Sciatic nerve (tissue), 2 donors: Measurements from ENCODE around the gene LARGE1. TPM values are rescaled to one million over a fixed set of nuclear protein-coding genes. Genes with fewer than 3 reads are reported as not detected.

Experiments
- ATAC-seq: fragments of 200-7000 bp; cut with Tn5 transposase; one replicate; pipeline ENCODE4 v1.9.1; 2020; ENCODE audit warnings: mild to moderate bottlenecking, moderate library complexity
- DNase-seq: peaks from one replicate; pipeline ENCODE4 v3.0.0-alpha.2; 2020; ENCODE audit warnings: low spot score
- intact Hi-C: fragments of 100-400 bp; cut with DNase I; formaldehyde crosslinking; loops from one replicate; pipeline ENCODE4 v1.14.2; 2022
- total RNA-seq: library from RNA; stranded (reverse); fragmentation: NEBNext Ultra II Directional; extraction: Animal tissue kit (Norgen Biotek cat#: 25700); gene quantifications from one replicate; pipeline ENCODE4 v1.2.1, GENCODE V29; 2021
- donor health status: DM: no; HTN: no; CAD: no.
- donor health status: DM: no; HTN: no; CAD: no.

LARGE1 gene
- total RNA-seq, 1 donor from 2014 or later, result 39.4 TPM

DNA sequence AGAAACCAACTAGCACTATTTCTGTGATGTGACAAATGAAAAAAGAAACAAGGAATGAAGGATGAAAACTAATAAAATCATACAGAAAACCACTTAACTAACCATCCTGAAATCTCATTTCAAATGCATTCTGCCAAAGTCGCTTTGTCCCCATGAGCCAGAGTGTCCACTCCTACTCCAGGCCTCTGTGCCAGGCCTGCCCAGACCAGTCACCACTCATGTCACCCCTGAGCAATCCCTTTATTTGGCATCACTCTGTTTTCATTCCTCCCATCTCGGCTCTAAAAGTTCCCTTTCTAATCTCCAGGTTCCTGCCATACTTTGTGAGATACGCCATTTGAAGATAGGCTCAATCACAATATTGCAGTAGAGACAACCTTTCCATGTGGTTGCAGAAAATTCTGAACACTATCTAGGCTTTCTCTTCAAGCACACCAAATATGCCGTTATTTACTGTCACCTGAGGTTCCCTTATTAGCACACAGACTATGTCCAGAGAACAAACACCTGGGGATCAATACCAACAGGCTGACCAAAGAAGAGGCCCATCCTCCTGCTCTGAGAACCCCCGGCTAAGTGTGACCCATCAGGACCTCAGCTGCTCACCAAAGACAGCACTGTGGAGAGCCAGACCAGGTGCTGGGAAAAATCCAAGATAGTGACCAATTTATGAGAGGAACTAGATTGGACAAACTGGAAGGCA, 202.4 kb downstream of the LARGE1 start:
- intact Hi-C loops, result no loop called here
- DNase-seq, result no peak
- ATAC-seq, result no peak

DNA sequence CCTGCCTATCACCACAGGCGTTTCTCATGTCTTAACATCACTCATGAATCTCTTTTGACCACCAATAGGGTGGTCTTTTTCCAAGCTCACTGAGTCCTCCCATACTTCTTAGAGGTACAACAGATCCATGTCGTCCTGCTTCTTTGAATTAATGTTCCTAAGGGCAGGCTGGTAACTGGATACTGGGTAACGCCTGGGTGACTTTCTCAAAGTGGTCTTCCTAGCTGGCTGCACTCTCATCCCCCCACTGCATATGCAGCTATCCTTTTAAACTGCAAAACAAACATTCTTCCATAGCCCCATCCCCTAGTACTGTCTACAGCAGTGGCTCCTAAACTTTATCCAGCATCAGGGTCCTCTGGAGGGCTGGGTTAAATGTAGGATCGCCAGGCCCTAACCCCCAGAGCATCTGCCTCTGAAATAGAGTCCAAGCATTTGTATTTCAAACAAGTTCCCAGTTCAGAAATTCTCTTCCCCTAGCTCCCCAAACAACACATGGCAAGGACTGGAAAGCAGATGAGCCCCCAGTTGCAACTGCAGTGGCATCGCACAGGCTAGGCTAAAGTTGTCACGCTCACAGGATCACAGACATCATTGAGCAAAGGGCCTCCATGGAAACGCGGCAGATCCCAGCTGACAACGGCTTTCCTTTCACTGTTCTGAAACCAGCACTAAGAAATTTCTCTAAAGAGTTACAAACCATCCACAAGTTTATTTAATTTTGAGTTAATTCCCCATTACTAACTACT, 204.9 kb downstream of the LARGE1 start:
- intact Hi-C loops, result no loop called here
- DNase-seq (no peak), ATAC-seq (no peak)

DNA sequence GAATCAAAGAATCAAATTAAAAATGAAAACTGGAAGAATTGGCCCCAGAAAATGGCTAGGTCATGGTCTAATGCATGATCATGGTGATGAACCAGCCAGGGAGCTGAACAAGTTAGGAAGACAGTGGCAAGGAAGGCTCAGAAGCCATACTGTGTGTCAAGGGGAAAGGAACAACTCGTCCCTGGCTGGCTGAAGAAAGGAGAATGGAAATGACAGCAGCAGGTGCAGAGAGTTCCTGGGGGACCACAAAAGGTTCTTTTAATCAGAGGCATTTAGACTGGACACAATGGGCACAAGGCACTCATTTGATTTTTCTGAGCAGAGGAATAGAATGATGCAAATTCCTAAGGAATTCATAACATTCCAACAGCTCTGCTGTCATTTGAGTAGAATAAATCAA, 209.9 kb downstream of the LARGE1 start:
- intact Hi-C loops, result no loop called here
- DNase-seq (no peak), ATAC-seq (no peak)

DNA sequence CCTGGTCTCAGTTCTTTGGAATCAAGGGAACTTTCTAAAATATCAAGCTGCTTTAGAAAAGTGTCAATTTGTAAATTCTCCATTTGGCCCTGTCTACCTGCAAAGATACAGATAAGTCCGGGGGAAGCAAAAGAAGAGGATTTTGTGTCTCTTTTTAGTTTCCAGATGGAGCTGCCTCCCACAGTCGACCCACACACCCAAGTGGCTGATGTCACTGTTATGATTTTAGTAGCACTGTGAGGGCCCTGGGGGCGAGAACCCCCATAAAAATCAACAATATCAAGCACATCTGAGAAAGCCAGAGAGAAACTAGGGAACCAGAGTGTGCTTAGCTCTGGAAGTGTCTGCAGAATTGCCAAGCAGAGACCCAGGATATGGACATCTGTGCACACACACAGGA, 212.7 kb downstream of the LARGE1 start:
- intact Hi-C loops, result no loop called here
- DNase-seq, result no peak
- peak; percentile 36 for ATAC-seq

DNA sequence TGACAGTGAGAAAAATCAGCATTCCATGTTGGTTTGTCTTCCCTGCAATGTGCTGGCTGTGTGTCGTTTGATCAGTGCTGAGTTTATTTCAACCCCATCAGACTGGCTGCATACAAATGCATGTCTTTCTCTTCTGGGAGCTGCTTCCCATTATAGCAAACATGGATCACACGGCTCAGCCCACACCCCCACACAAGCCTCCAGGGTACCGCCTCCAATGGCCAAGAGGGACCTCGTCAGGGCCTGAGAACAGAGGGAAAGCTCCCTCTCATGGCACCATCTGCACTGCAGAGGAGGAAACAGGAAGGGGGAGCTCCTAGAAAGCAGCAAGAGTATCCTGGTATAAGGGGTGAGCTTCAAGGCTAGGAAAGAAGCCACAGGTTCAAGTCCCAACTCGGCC, 214.2 kb downstream of the LARGE1 start:
- DNase-seq (no peak), ATAC-seq (no peak)
- intact Hi-C loops, result no loop called here

DNA sequence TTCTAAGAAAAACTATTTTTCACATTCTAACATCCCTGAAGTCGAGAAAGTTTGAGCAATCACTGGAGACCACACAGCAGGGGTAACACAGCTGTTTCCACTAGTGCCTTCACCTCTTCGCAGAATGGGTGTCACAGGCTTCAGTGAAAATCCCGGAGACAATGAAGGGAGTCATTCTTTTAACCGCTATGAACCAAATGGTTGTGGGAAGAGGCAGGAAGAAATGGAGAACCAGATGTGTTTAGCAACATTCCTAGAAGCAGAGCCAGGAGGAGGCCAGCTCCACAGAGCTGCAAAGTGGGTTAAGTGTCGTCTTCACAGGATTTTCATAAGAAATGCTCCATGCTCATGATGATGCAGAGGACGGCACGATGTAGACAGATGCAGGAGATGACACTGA, 221.1 kb downstream of the LARGE1 start:
- ATAC-seq, result peak; percentile 97
- no peak for DNase-seq
- intact Hi-C loops, result no loop called here

DNA sequence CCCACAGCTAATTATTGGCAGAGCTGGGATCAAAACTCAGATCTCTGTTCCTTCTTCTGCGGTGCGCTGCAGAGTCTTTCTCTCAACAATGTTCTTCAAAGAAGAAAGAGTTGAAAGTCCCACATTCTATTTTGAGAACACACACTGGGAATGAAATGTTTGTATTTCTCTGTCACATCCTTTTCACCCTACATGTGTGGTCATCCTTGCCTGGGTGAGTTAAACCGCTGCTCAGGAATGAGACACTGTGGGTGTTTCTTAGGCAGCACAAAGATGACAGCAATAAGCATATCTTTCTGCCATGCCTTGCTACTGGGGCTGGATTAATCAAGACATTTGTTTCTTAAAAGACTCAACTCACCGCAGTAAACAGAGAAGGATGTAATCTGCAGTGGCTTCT, 222.6 kb downstream of the LARGE1 start:
- DNase-seq, result no peak
- ATAC-seq, result peak; percentile 41
- intact Hi-C loops, result no loop called here

DNA sequence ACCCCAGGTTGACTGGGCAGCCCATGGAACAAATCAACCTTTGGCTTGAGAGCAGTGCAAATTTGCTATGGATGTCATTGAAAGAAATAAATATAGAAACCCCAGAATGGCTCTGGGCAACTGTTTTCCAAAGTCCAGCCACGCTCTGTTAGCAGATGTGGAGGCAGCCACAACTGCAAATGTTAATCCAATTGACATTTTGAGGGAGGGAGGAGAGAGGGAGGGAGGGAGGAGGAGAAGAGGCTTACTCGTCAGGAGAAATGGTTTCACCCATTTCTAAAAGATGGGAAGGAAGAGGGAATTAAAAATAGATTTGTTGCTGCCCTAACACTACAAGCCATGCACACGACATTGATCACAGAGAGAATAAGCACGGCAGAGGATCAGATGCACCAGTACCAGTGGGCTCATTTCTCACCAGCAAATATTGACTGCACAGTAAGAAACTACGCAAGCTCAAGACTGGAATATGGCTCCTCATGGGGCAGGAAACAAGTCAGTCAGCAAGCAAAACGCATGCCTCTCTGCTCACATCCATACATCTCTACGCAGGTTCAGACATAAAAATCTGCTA, 229.1 kb downstream of the LARGE1 start:
- ATAC-seq (no peak), DNase-seq (no peak)
- intact Hi-C loops, result no loop called here

DNA sequence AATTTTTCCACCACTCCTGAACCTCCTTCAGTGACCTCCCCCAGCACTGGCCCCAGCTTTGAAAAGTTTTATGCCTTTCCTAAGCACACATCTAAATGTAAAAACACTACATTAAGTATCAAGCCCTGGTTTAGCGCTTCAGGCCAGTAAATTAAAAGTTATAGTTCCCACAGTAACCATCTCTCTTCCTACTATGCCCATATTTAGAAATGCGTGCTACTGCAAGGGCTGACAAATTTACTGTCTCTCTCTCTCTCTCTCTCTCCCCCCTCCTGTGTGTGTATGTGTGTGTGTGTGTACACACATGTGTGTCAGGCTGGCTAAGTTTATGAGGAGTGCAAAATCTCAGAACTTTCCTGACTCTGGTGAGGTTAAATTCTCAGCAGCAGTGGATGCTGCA, 231.4 kb downstream of the LARGE1 start:
- DNase-seq, result no peak
- no peak for ATAC-seq
- intact Hi-C loops, result no loop called here

DNA sequence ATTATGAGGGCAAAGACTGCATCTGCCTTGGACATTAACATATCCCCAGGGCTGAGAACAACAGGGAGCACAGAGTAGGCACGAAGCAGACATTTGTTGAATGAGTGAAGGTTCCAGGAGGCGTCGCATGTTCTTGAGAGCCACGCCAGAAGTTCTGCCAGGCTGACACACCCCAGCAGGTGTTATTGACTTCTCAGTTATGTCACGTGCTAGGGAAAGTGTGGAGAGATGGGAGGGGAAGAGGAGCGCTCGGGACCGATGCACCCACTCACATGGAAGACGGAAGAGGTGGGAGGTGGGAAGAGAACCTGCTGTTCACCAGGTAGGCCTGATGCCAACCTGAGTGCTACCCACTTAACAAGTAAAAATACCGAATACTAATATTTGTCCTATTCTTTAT, 232.8 kb downstream of the LARGE1 start:
- intact Hi-C loops, result no loop called here
- DNase-seq (no peak), ATAC-seq (no peak)

DNA sequence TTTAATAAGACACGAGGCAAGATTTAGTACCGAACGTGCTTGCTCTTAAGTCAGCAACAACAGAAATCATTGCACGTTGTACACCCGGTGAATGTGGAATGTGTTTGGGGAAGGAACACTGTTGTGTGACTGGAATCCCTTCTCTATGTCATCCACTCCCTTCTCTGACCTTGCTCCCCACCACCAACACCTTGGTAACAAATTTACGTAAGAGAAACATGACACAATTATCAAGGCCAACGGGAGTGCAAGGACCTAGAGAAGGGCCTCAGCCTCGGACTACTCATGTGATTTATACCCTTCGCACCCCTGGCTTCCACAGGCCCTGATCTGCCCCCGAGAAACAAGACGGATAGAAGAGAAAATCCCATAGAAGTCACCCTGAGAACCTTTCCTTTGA, 236.2 kb downstream of the LARGE1 start:
- intact Hi-C loops, result no loop called here
- ATAC-seq (no peak), DNase-seq (no peak)

DNA sequence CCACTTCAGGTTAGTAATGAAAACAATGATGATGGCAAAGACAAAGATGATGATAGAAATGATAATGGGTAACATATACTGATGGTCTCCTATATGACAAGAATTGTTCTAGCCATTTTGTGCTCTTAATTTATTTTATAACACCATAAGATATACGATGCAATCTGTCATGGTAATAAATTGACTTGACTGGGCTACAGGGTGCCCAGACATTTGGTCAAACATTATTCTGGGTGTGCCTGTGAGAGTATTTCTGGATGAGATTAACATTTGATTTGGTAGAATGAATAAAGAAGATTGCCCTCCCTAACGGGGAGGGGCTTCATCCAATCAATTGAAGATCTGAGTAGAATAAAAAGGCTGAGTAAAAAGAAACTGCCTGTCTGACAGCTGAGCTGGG, 237.3 kb downstream of the LARGE1 start:
- intact Hi-C loops, result no loop called here
- no peak for ATAC-seq

DNA sequence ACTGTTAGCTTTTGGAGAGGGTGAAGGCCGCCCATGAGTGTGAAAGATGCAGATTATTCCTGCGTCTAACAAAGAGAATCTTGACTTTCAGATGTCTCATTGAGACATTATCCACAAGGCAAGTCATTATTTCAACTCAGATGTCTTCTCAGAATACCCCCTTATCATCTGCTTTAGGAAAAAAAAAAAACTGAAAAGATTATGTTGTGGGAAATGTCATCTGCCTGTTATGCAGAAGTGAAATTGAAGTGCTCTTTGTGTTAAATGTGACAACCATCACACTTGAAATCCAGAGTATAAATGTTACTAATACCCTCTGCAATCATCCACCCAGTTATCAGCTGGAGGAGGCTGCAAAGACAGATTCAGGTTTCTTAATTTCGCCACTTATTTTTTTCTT, 239.6 kb downstream of the LARGE1 start:
- ATAC-seq (no peak), DNase-seq (no peak)
- intact Hi-C loops, result no loop called here

More for the DNA sequence above, 237.3 kb downstream of the LARGE1 start:
- no peak for DNase-seq

DNA sequence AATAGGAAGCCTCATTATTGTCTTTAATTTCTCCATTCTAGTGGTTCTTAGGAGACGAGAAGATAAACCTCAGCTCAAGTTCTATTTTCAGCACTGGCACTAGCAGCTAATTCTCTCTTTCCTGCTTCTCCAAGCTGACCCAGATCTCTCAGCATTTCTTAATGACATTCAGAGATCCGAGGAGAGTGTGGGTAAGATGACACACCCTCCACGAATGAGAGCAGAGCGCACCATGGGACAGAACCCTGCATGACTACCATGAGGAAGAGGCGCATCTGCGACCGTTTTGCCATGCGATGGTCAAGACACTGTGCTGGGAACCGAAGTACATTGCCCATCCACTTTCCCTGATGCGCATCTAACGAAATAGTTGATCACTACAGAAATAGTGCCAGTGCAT, 241.8 kb downstream of the LARGE1 start:
- ATAC-seq, result no peak
- intact Hi-C loops, result no loop called here
- no peak for DNase-seq

DNA sequence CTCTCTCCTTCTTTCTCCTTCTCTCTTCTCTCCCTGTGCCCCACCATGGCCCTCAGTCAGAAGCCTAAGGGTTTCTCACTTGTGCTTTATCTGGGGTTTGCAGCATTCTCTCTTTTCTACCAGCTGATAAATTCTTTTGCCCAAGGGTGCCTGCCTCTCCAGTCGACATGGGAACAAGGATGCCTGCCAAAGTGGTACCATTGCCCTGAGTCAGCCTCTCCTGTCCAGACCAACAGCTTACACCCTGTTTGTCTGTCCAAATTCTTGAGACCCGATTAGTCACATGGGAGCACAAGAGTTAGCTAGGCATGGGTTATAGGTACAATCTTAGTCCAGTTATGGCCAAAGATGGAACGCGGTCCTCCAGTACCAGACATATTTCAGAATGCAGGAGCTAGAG, 242.7 kb downstream of the LARGE1 start:
- no peak for ATAC-seq
- no peak for DNase-seq

DNA sequence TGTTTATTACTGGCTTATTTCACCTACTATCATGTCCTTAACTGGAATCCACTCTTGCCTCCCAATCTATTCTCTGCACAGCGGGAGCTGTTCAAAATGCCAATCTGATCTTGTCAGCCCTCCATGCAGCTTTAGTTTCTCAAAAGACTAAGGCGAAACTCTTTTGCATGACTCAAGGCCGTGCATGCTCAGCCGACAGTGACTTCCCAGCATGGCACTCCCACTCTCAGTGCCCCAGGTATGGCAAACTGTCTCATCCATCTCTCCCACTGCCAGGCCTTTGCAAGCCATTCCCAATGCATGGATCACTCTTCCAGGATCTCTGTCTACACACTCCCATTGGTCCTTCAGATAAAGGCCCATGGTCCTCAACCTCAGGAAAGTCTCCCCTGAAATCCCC, 245.9 kb downstream of the LARGE1 start:
- ATAC-seq (no peak), DNase-seq (no peak)
- intact Hi-C loops, result no loop called here

More for the DNA sequence above, 242.7 kb downstream of the LARGE1 start:
- intact Hi-C loops, result no loop called here

DNA sequence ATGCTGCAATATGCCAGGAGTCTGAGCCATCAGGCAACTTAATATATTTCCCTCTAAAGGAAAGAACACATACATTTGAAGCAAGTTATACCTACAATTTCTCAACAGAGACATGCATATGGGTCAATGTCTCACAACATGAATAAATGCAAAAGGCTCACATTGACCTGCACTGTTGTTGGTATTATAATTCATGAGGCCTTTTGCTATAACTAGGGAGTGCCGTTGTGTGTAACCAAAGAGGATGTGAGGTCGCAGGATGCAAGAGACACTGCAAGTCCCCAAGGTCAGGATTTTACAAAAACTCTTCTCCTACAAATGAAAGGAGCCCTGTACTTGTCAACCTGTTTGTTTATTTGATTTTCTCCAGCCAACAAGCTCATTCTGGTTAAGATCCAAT, 250.5 kb downstream of the LARGE1 start:
- no peak for ATAC-seq

DNA sequence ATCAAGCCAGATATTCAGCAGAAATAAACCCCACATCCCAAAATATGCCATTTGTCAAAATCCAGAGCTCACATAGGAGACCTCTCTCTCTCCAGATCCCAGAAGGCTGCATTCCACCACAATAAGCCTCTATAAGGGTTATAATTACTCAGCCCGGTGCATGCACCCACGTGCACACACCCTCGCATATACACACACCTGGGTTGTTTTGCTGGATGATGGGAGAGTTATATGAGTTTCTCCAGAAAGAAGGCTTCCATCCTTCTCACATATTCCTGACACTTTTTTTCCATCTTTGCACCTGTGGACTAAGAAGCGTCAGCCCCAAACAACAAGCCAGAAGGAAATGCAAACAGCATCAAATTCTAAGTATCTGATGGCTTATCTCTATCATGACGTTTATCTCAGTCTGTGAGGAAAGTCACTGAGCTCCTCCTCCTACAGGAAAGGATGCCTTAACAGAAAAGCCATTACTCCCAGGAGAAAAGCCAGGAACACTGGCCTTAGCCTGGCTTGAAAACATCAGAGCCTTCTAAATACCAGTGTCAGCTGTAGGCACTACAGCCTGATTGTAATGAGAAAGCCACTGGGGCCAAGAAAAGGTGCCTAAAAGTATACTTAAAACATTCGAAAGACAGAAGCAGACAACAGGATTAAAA, 253.2 kb downstream of the LARGE1 start:
- ATAC-seq, result no peak
- intact Hi-C loops, result no loop called here

More for the DNA sequence above, 250.5 kb downstream of the LARGE1 start:
- DNase-seq, result no peak
- intact Hi-C loops, result no loop called here

DNA sequence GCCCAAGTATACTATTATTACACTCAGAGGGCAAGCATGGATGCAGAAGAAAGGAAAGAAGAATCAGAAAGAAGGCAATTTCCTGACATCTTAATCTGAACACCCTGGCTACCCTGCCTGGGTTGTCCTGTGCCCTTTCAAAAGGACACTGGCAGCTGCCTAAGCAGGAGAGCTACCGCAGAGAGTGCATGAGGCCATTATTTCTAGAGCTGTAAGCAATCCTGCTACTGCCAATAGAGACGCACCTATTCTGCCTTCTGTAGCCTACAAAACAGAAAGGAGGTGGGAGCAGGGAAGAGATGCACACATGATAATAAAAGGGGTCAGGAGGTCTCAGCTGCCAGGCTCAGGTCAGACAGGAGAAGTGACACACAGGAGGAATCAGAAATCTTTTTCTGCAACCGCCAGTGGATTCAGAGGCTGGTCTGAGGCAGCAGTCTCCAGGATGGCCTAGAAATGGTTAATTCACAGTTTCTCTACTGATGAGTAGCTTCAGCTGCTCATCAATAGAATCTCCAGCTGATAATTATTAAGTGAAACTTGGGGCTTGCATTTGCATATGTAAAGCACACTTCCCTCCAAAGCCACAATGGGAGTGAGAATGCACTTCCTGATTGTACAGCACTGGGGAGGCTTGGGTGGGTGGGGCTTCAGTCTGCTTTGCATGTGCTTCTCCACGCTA, 253.9 kb downstream of the LARGE1 start:
- no peak for ATAC-seq
- no peak for DNase-seq
- intact Hi-C loops, result no loop called here

More for the DNA sequence above, 253.2 kb downstream of the LARGE1 start:
- no peak for DNase-seq
